GM19240 (cell line): ENCODE results near the gene ACVRL1.
"Not testable (repeated sequence)": the region's sequence is repeated elsewhere in the genome, so short reads cannot be mapped to it uniquely, and the experiment has no call there.

Experiments
- DNase-seq: peaks from one replicate; pipeline ENCODE4 v3.0.0; 2011; ENCODE audit warnings: low spot score; ENCODE audit not compliant: insufficient read length

Gene ACVRL1

GRCh38 chr12:51874000-51874399, 33.3 kb upstream of the ACVRL1 start:
- no peak for DNase-seq

- DNase-seq: no peak
Measured at GRCh38 chr12:51874486-51874885, 32.8 kb upstream of the ACVRL1 start.

DNA sequence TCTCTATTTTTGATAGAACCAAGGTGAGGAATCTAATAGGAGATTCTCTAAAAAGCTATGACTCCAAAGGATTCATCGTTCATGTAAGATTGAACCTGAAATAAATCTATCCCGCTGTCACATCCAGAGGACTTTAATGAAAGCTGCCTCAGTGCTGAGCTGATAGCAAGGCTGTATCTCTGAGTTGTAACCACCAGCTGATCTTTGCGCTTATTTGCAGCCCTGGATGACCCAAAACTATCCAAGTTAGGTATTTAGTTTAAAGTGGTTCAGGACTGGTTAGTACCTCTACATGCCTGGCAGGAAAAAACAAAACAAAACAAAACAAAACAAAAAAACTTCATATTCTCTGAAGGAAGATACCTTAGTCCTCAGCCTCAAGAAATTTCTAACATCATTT, 28.2 kb upstream of the ACVRL1 start:
- DNase-seq: no peak

GRCh38 chr12:51883295-51883694, 24.0 kb upstream of the ACVRL1 start:
- DNase-seq: no peak

DNA sequence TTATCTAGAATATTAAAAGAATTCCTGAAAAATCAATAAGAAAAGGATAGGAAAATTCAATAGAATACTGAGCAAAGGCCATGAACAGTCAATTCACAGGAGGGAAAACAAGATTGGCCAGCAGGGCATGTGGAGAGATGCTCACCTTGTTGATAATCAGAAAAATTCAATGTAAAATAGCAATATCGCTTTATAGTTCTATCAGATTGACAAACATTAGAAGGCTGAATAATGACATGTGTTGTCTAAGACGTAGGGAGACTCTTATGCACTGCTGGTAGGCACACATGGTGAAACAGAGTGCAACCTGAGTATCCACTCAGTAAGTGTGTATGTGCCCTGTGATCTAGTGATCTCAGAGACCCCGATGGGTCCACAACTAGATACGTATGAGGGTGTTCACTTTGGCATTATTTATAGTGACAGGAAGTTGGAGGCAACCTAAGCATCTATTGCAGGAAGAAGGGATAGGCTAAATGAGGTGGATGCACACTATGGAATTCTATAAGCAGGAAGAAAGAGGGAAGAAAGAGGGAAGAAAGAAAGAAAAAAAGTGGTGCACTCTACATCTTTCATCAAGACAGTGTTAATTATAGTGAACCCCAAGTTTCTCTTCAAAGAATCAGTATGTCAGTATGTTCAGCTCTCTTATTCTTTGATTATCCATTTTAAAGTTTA, 23.2 kb upstream of the ACVRL1 start:
- no peak for DNase-seq

DNA sequence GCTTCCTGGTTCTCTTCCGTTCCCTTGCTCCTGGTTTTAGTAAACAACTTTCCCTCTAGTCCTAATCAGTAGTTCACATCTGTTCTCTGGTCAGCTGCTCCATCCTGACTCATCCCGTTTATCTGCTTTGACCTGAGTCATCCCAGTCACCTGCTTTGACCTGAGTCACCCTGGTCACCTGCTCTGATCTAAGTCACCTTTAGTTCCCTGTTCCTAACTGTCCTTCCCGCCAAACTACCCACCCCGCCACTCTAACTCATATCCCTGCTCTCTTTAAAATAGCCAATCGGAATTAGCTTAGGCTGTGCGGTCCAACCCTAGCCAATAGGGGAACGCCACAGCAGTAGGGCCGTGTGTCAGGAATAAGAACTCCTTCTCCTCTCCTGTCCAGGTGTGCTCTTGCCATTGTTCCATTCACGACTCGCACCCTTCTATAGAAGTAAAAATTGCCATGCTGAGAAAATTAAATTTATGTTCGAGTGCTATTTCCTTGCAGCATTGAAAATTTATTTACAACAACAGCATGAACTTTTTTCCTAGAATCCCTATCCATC, 22.6 kb upstream of the ACVRL1 start:
- DNase-seq: no peak

GRCh38 chr12:51885294-51886020, 21.8 kb upstream of the ACVRL1 start:
- DNase-seq: not testable (repeated sequence)

DNA sequence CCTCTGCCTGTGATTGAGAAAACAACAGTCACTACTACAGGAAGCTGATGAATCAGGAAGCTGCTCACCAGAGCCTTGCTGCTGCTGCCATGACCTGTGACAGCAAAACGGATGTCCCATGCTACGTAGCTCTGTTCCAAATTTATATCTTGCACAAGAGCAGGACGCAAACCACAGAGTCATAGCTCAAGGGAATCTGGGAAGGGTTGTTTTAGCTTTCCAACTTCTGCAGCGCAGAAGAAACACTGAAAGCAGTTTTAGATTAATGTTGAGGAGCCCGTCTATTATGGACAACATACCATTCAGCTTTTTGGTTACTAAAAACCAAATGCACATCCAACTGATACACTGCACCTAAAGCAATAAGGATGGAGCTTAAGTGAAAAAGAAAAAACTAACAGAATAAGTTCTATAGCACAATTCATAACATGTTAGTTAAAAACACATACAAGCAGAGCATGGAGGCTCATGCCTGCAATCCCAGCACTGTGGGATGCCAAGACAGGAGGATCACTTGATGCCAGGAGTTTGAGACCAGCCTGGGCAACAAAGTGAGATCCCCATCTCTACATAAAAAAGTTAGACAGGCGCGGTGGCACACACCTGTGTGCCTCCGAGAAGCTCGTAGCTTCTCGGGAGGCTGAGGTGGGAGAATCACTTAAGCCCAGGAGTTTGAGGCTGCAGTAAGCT, 21.1 kb upstream of the ACVRL1 start:
- DNase-seq: no peak

DNA sequence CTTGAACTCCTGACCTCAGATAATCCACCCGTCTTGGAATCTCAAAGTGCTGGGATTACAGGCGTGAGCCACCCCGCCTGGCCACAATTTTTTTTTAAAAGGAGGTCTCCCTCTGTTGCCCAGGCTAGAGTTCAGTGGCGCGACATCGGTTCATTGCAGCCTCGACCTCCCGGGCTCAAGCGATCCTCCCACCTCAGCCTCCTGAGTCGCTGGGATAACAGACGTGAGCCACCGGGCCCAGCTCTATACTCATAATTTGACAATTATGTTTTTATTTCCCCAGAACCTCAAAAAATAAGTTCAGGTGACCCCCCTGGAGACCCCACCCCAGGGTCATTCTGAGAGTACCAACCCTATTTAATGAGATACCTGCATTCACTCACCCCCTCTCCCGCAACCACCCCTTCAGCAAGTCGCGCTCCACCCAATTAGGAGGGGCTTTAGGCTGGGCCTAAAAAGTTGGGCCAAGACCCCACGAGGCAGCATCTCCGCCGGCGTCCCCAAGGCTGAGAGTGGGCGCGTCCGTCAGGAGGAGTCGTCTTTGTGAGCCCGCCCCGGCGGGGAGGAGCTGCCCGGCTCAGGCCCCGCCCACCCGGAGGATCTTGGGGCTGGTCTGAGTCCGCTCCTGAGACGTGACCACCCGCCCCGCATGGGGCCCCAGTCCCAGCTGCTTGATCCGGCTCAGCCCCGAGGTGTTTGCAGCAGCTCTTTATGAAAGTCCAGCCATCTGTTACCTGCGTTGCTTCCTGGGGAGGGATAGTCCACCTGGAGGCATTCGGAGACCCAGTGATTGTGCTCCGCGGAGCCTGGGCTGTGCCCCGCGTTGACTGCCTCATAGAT, 19.6 kb upstream of the ACVRL1 start, which contains the start of gene ANKRD33:
TSS of gene ANKRD33 (plus strand) at position 628 of the 840 bp plus-strand sequence. CDS start at position 712, 84 bp downstream.
- no peak for DNase-seq

- DNase-seq: no peak
Measured at GRCh38 chr12:51888316-51889215, 18.7 kb upstream of the ACVRL1 start.

- DNase-seq: no peak
Measured at GRCh38 chr12:51889216-51890132, 17.8 kb upstream of the ACVRL1 start.

- no peak for DNase-seq
Measured at GRCh38 chr12:51890133-51890464, 17.2 kb upstream of the ACVRL1 start.

GRCh38 chr12:51890511-51891171, 16.7 kb upstream of the ACVRL1 start:
- DNase-seq: no peak

- no peak for DNase-seq
Measured at GRCh38 chr12:51891843-51892242, 15.5 kb upstream of the ACVRL1 start.

GRCh38 chr12:51893786-51894185, 13.5 kb upstream of the ACVRL1 start:
- DNase-seq: no peak

- DNase-seq: no peak
Measured at GRCh38 chr12:51895378-51896135, 11.7 kb upstream of the ACVRL1 start.

DNA sequence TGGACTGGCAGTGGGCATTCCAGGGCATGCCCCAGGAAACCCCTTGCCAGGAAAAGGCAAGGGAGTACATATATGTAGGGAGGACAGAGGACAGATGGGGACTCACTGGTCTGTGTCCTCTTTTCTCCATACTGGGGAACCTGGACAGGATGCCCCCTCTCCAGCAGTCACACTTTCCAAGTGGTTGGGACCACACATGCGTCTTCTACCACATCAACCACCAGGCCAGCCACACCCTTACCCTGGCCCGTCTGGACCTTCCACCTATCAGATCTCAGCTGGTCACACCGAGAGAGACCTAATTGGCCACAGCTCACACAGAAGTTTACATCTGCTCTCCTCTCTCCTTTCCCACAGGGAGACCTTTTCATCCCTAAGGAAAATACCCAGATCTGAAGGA, 11.1 kb upstream of the ACVRL1 start:
- DNase-seq: no peak

GRCh38 chr12:51897181-51897580, 10.1 kb upstream of the ACVRL1 start:
- no peak for DNase-seq
